Trophoblast cell (in vitro differentiated cells and primary cell): ENCODE measurements around the gene RFC4.
A peak's percentile ranks its signal among the peaks of the same experiment; 100 is the strongest.

Experiments used
- DNase-seq, 2 donors: peaks; one replicate each; pipeline ENCODE4 v3.0.0-alpha.2; 2016
- H2AFZ ChIP-seq: 2 replicates; pipeline ENCODE4 v1.6.1; 2013; ENCODE audit warnings: low read length, moderate library complexity, mild to moderate bottlenecking; ENCODE audit not compliant: insufficient read depth, poor library complexity
- H2AK5ac ChIP-seq: 2 replicates; pipeline ENCODE4 v1.6.1; 2013; ENCODE audit warnings: mild to moderate bottlenecking, low read length
- H2BK120ac ChIP-seq: 2 replicates; pipeline ENCODE4 v1.6.1; 2013; ENCODE audit warnings: low read length, mild to moderate bottlenecking, moderate library complexity; ENCODE audit not compliant: insufficient read depth, poor library complexity
- H2BK12ac ChIP-seq: 2 replicates; pipeline ENCODE4 v1.6.1; 2013; ENCODE audit warnings: mild to moderate bottlenecking, low read length, moderate library complexity
- H2BK5ac ChIP-seq: 2 replicates; pipeline ENCODE4 v1.6.1; 2013; ENCODE audit warnings: low read length, low read depth, moderate library complexity, mild to moderate bottlenecking; ENCODE audit not compliant: poor library complexity
- H3K14ac ChIP-seq: 2 replicates; pipeline ENCODE4 v1.6.1; 2013; ENCODE audit warnings: mild to moderate bottlenecking, low read length
- H3K18ac ChIP-seq: 2 replicates; pipeline ENCODE4 v1.6.1; 2013; ENCODE audit warnings: mild to moderate bottlenecking, low read length
- H3K23ac ChIP-seq: 2 replicates; pipeline ENCODE4 v1.6.1; 2013; ENCODE audit warnings: low read length
- H3K27ac ChIP-seq: 2 replicates; pipeline ENCODE4 v1.5.1; 2013; ENCODE audit warnings: low read depth, mild to moderate bottlenecking, inconsistent platforms, low read length, moderate library complexity
- H3K27me3 ChIP-seq: 2 replicates; pipeline ENCODE4 v1.6.1; 2013; ENCODE audit warnings: inconsistent platforms, mild to moderate bottlenecking, low read length, moderate library complexity; ENCODE audit not compliant: insufficient read depth
- H3K36me3 ChIP-seq, 2 experiments: 1 replicate in 1 of 2; 2 replicates in 1 of 2; pipeline ENCODE4 v1.6.1; 2013; ENCODE audit warnings: low read length in 2 of 2, mild to moderate bottlenecking in 2 of 2, moderate library complexity in 1 of 2; ENCODE audit not compliant: insufficient read depth in 2 of 2, control insufficient read depth in 1 of 2
- H3K4ac ChIP-seq: 2 replicates; pipeline ENCODE4 v1.6.1; 2013; ENCODE audit warnings: low read depth, mild to moderate bottlenecking, low read length, moderate library complexity
- H3K4me1 ChIP-seq, 2 experiments: 1 replicate in 1 of 2; 2 replicates in 1 of 2; pipeline ENCODE4 v1.6.1; 2013; ENCODE audit warnings: low read length in 2 of 2, mild to moderate bottlenecking in 2 of 2, moderate library complexity in 1 of 2; ENCODE audit not compliant: insufficient read depth in 2 of 2, control insufficient read depth in 1 of 2
- H3K4me2 ChIP-seq: 2 replicates; pipeline ENCODE4 v1.6.1; 2013; ENCODE audit warnings: inconsistent platforms, mild to moderate bottlenecking, low read length, moderate library complexity
- H3K4me3 ChIP-seq: 2 replicates; pipeline ENCODE4 v1.5.1; 2013; ENCODE audit warnings: mild to moderate bottlenecking, low read depth, low read length, inconsistent platforms
- H3K79me1 ChIP-seq: one replicate; pipeline ENCODE4 v1.6.1; 2013; ENCODE audit warnings: low read length
- H3K79me2 ChIP-seq: 2 replicates; pipeline ENCODE4 v1.6.1; 2013; ENCODE audit warnings: low read length, mild to moderate bottlenecking; ENCODE audit not compliant: control insufficient read depth, insufficient read depth, poor library complexity
- H3K9ac ChIP-seq: 2 replicates; pipeline ENCODE4 v1.6.1; 2013; ENCODE audit warnings: mild to moderate bottlenecking, low read length
- H3K9me3 ChIP-seq: 2 replicates; pipeline ENCODE4 v1.6.1; 2013; ENCODE audit warnings: low read depth, mild to moderate bottlenecking, control low read depth, inconsistent platforms, low read length; ENCODE audit not compliant: insufficient read depth
- H4K12ac ChIP-seq: 2 replicates; pipeline ENCODE4 v1.6.1; 2013; ENCODE audit warnings: low read depth, mild to moderate bottlenecking, low read length, moderate library complexity
- H4K8ac ChIP-seq: 2 replicates; pipeline ENCODE4 v1.6.1; 2013; ENCODE audit warnings: low read depth, mild to moderate bottlenecking, low read length, moderate library complexity
- H4K91ac ChIP-seq: one replicate; pipeline ENCODE4 v1.6.1; 2013; ENCODE audit warnings: low read depth, mild to moderate bottlenecking, low read length, moderate library complexity
- WGBS: extraction: QIAGEN DNeasy Blood & Tissue Kit; methylation state at CpG from one replicate; pipeline ENCODE4 v1.1.7; 2013; ENCODE audit warnings: missing lambda C conversion rate; ENCODE audit not compliant: insufficient read length, insufficient coverage; ENCODE audit errors: extremely low coverage; 5-methylcytosine and 5-hydroxymethylcytosine counted together

The RFC4 gene

GRCh38 chr3:186751480-186751879 is 54.8 kb downstream of the RFC4 start:
- H3K4me2 ChIP-seq = no peak overlapping the region
- no peak overlapping the region for H2BK5ac ChIP-seq
- no peak overlapping the region for H3K23ac ChIP-seq
- no peak overlapping the region for H3K27ac ChIP-seq
- no peak overlapping the region for H3K14ac ChIP-seq
- no peak overlapping the region for H2BK120ac ChIP-seq
- H3K9me3 ChIP-seq = no peaks in the 10 kb centered on the region
- H3K9ac ChIP-seq = no peak overlapping the region
- no peak overlapping the region for H3K4ac ChIP-seq
- H3K79me2 ChIP-seq = no peaks in the 10 kb centered on the region
- H4K8ac ChIP-seq = no peak overlapping the region
- H3K79me1 ChIP-seq = no peaks in the 10 kb centered on the region
- no peaks in the 10 kb centered on the region for H3K27me3 ChIP-seq
- H3K36me3 ChIP-seq = no peaks in the 10 kb centered on the region
- H3K4me1 ChIP-seq = no peaks in the 10 kb centered on the region
- H3K4me3 ChIP-seq = no peak overlapping the region
- no peak for DNase-seq
- H2AFZ ChIP-seq = no peak overlapping the region
- no peak overlapping the region for H4K12ac ChIP-seq
- no CpG with 5 or more reads among the region's 3 CpGs for WGBS
- H2AK5ac ChIP-seq = no peak overlapping the region
- no peak overlapping the region for H4K91ac ChIP-seq
- no peak overlapping the region for H2BK12ac ChIP-seq
- H3K18ac ChIP-seq = no peak overlapping the region

- H4K8ac ChIP-seq = no peak overlapping the region
- no peak overlapping the region for H3K27ac ChIP-seq
- no peak overlapping the region for H2BK120ac ChIP-seq
- H3K9ac ChIP-seq = no peak overlapping the region
- no peak overlapping the region for H3K4ac ChIP-seq
- H2AFZ ChIP-seq = no peak overlapping the region
- H3K4me3 ChIP-seq = no peak overlapping the region
- no CpG with 5 or more reads among the region's 2 CpGs for WGBS
- H3K79me1 ChIP-seq = no peaks in the 10 kb centered on the region
- H3K18ac ChIP-seq = no peak overlapping the region
- H4K91ac ChIP-seq = no peak overlapping the region
- H3K4me1 ChIP-seq = no peaks in the 10 kb centered on the region
- no peak overlapping the region for H3K4me2 ChIP-seq
- H2AK5ac ChIP-seq = no peak overlapping the region
- no peaks in the 10 kb centered on the region for H3K36me3 ChIP-seq
- H3K27me3 ChIP-seq = no peaks in the 10 kb centered on the region
- H3K9me3 ChIP-seq = no peaks in the 10 kb centered on the region
- no peak for DNase-seq
- H2BK5ac ChIP-seq = no peak overlapping the region
- no peak overlapping the region for H2BK12ac ChIP-seq
- H3K14ac ChIP-seq = no peak overlapping the region
- H3K79me2 ChIP-seq = no peaks in the 10 kb centered on the region
- no peak overlapping the region for H3K23ac ChIP-seq
- H4K12ac ChIP-seq = no peak overlapping the region
Measured at GRCh38 chr3:186750316-186750715, 56.0 kb downstream of the RFC4 start.

GRCh38 chr3:186746008-186746407 is 60.3 kb downstream of the RFC4 start:
- H3K27ac ChIP-seq = peak overlapping the region; percentile 27
- no peak overlapping the region for H4K12ac ChIP-seq
- no peak overlapping the region for H3K14ac ChIP-seq
- H3K4me1 ChIP-seq = no peaks in the 10 kb centered on the region
- H3K9ac ChIP-seq = no peak overlapping the region
- no peak overlapping the region for H3K4me3 ChIP-seq
- no peak overlapping the region for H2BK5ac ChIP-seq
- no peaks in the 10 kb centered on the region for H3K36me3 ChIP-seq
- H3K9me3 ChIP-seq = no peaks in the 10 kb centered on the region
- peak overlapping the region; percentile 11 for H2AFZ ChIP-seq
- no peaks in the 10 kb centered on the region for H3K79me2 ChIP-seq
- no peak overlapping the region for H3K4ac ChIP-seq
- no peak overlapping the region for H2BK120ac ChIP-seq
- no peaks in the 10 kb centered on the region for H3K27me3 ChIP-seq
- no CpG with 5 or more reads among the region's 10 CpGs for WGBS
- no peaks in the 10 kb centered on the region for H3K79me1 ChIP-seq
- no peak overlapping the region for H4K8ac ChIP-seq
- H3K23ac ChIP-seq = no peak overlapping the region
- H3K18ac ChIP-seq = no peak overlapping the region
- no peak overlapping the region for H2BK12ac ChIP-seq
- no peak overlapping the region for H3K4me2 ChIP-seq
- peak in 1 of 2 donors; percentile 41 for DNase-seq
- peak overlapping the region; percentile 3 for H4K91ac ChIP-seq
- no peak overlapping the region for H2AK5ac ChIP-seq

- no peak overlapping the region for H2BK5ac ChIP-seq
- no peak overlapping the region for H2BK120ac ChIP-seq
- no peak overlapping the region for H2BK12ac ChIP-seq
- no peak overlapping the region for H3K27ac ChIP-seq
- no CpG with 5 or more reads among the region's 3 CpGs for WGBS
- H3K14ac ChIP-seq = no peak overlapping the region
- H3K23ac ChIP-seq = no peak overlapping the region
- no peak overlapping the region for H3K18ac ChIP-seq
- H3K27me3 ChIP-seq = no peaks in the 10 kb centered on the region
- H3K4ac ChIP-seq = no peak overlapping the region
- H3K4me3 ChIP-seq = no peak overlapping the region
- DNase-seq = no peak
- no peak overlapping the region for H2AFZ ChIP-seq
- no peak overlapping the region for H4K12ac ChIP-seq
- no peak overlapping the region for H4K8ac ChIP-seq
- no peak overlapping the region for H3K4me2 ChIP-seq
- no peaks in the 10 kb centered on the region for H3K79me2 ChIP-seq
- no peak overlapping the region for H4K91ac ChIP-seq
- H3K9me3 ChIP-seq = no peaks in the 10 kb centered on the region
- H3K36me3 ChIP-seq = no peaks in the 10 kb centered on the region
- no peaks in the 10 kb centered on the region for H3K4me1 ChIP-seq
- H3K9ac ChIP-seq = no peak overlapping the region
- no peaks in the 10 kb centered on the region for H3K79me1 ChIP-seq
- H2AK5ac ChIP-seq = no peak overlapping the region
Measured at GRCh38 chr3:186743666-186744065, 62.6 kb downstream of the RFC4 start.
